ENCODE measurements around the gene ILDR1. TPM values are rescaled to one million over a fixed set of nuclear protein-coding genes. Genes with fewer than 3 reads are reported as not detected.
"Not testable (repeated sequence)": the region's sequence is repeated elsewhere in the genome, so short reads cannot be mapped to it uniquely, and the experiment has no call there.

ILDR1 gene
- total RNA-seq, 1 donor: not detected

GRCh38 chr3:122060040-122060698, 38.1 kb upstream of the ILDR1 start:
- H3K4me3 ChIP-seq (ENCODE audit: low read depth, low read length): no peak overlapping the region
- DNase-seq (ENCODE audit: low read depth): no peak
- TF ChIP-seq CTCF (IDR thresholded peaks at IDR 0.05; ENCODE audit: insufficient read depth, low read depth, low read length): no peak

GRCh38 chr3:122058294-122058693, 36.2 kb upstream of the ILDR1 start:
- DNase-seq (ENCODE audit: low read depth): no peak
- no peak for TF ChIP-seq CTCF (IDR thresholded peaks at IDR 0.05; ENCODE audit: insufficient read depth, low read depth, low read length)
- no peak overlapping the region for H3K4me3 ChIP-seq (ENCODE audit: low read depth, low read length)

- no peak overlapping the region for H3K4me3 ChIP-seq (ENCODE audit: low read depth, low read length)
- DNase-seq (ENCODE audit: low read depth): no peak
- TF ChIP-seq CTCF (IDR thresholded peaks at IDR 0.05; ENCODE audit: insufficient read depth, low read depth, low read length): no peak
Observed at GRCh38 chr3:122057671-122058070, 35.6 kb upstream of the ILDR1 start.

- TF ChIP-seq CTCF (IDR thresholded peaks at IDR 0.05; ENCODE audit: insufficient read depth, low read depth, low read length): no peak
- no peak for DNase-seq (ENCODE audit: low read depth)
- H3K4me3 ChIP-seq (ENCODE audit: low read depth, low read length): no peak within 1 kb of the TSS
Observed at GRCh38 chr3:122055215-122055614, 33.2 kb upstream of the ILDR1 start, which contains the start of gene CD86. Gene CD86 (plus strand): TSS chr3:122055362. CDS start chr3:122055490, 128 bp downstream.

- DNase-seq (ENCODE audit: low read depth): no peak
- no peak overlapping the region for H3K4me3 ChIP-seq (ENCODE audit: low read depth, low read length)
- TF ChIP-seq CTCF (IDR thresholded peaks at IDR 0.05; ENCODE audit: insufficient read depth, low read depth, low read length): no peak
Observed at GRCh38 chr3:122052968-122053367, 30.9 kb upstream of the ILDR1 start.

GRCh38 chr3:122047773-122048172, 25.7 kb upstream of the ILDR1 start:
- not testable (repeated sequence) for H3K4me3 ChIP-seq (ENCODE audit: low read depth, low read length); DNase-seq (ENCODE audit: low read depth)

GRCh38 chr3:122047296-122047695, 25.2 kb upstream of the ILDR1 start:
- H3K4me3 ChIP-seq (ENCODE audit: low read depth, low read length); DNase-seq (ENCODE audit: low read depth): not testable (repeated sequence)

- no peak overlapping the region for H3K4me3 ChIP-seq (ENCODE audit: low read depth, low read length)
- no peak for TF ChIP-seq CTCF (IDR thresholded peaks at IDR 0.05; ENCODE audit: insufficient read depth, low read depth, low read length)
- DNase-seq (ENCODE audit: low read depth): no peak
Observed at GRCh38 chr3:122033023-122033422, 11.0 kb upstream of the ILDR1 start.

Measured in fibroblast of villous mesenchyme (primary cell).